HG02938 (cell line): ENCODE measurements around the gene SOD3.

Experiments
- ATAC-seq: cut with Tn5 transposase; IDR thresholded peaks from one replicate; pipeline ENCODE4 v1.9.1; 2021; ENCODE audit warnings: mild to moderate bottlenecking, moderate library complexity; ENCODE audit not compliant: unreplicated experiment

SOD3 gene

DNA sequence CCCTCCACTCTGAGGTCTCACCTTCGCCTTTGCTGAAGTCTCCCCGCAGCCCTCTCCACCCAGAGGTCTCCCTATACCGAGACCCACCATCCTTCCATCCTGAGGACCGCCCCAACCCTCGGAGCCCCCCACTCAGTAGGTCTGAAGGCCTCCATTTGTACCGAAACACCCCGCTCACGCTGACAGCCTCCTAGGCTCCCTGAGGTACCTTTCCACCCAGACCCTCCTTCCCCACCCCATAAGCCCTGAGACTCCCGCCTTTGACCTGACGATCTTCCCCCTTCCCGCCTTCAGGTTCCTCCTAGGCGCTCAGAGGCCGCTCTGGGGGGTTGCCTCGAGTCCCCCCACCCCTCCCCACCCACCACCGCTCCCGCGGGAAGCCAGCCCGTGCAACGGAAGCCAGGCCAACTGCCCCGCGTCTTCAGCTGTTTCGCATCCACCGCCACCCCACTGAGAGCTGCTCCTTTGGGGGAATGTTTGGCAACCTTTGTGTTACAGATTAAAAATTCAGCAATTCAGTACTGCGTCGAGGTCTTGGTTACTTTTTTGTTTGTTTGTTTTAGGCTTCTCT lies 5.0 kb downstream of the SOD3 start:
- no peak for ATAC-seq

DNA sequence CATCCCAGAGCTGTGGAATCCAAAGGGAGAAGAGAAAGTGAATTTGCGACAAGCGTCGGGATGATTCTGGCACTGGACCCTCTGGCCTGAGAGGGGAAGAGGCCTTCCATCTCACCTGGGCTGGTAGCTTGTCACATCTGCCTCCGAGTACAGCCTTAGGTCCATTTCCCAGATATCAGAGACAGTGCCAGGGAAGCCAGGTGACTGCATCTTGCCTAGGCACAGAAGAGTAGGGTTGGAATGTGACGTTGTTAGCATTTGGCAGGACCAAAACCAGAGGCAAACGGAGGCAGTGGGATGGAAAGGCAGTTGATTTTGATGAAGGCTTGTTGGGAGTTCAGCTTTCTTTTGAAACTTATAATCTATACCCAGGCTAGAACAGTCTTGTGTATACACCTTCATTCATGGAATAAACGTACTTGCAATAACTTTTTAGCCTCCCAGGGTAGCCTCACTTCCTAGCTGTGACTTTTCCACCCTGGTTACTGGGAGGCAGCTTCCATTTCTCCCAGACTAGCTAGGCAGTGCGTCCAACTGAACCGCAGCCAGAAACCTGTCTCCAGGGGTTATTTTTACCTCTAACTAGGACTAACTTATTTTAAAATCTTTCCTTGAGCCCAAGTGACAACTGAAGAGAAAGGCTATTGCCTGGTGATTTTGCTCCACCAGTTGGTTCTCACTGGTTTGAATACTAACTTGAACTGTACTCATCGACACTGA lies 5.9 kb downstream of the SOD3 start:
- no peak for ATAC-seq

DNA sequence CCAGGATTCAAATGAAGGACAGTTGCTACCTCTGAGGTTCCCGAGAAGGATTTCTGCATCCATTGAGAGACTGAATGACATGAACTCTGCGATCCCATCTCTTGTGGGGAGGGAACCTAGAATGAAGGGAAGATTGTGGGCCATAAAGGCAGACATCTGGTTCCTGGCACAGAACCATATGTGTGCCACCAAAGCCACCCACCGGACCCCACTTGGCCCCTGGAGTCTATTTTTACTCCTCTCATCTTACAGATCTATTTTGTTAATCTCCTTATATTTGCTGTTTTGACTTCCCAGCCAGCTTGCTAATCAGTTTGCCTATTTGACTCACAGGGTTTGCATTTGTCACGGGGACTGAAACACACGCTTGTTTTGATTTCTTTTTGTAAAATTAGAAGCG lies 7.3 kb downstream of the SOD3 start:
- no peak for ATAC-seq

DNA sequence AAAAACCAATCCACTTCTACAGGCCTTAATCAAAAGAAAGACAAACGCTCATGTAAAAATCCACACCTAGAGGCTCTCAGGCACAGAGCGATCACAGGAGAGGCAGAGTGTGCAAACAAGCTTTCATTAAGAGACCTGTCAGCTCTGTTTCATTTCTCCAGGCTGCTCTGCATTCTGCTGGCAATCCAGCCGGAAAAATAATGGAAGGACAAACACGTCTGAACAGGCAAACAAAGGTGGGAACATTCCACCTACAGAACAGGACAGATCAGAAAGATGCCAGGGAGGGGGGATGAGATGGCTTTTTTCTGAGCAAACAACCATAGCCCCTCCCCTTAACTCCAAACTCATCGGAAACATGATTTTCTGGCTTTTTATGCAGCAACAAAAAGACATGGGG lies 9.7 kb downstream of the SOD3 start:
- no peak for ATAC-seq

DNA sequence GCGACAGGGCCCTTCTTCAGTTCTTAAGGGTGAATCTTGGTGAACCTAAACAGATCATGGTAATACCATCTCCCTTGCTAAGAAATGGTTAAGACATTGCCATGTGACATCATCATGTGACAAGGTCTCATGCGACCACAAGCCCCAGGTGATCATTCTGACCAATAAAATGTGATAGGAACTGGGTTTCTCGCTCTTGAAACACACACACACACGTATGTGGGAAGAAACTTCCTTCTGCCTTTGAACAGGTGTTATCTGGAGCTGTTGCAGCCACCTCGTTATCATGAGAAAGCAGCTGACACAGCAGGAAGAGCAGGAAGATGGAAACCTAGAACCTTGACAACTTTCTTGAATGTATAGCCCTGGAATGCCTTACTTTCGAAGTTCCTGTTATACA lies 10.2 kb downstream of the SOD3 start:
- ATAC-seq = no peak

DNA sequence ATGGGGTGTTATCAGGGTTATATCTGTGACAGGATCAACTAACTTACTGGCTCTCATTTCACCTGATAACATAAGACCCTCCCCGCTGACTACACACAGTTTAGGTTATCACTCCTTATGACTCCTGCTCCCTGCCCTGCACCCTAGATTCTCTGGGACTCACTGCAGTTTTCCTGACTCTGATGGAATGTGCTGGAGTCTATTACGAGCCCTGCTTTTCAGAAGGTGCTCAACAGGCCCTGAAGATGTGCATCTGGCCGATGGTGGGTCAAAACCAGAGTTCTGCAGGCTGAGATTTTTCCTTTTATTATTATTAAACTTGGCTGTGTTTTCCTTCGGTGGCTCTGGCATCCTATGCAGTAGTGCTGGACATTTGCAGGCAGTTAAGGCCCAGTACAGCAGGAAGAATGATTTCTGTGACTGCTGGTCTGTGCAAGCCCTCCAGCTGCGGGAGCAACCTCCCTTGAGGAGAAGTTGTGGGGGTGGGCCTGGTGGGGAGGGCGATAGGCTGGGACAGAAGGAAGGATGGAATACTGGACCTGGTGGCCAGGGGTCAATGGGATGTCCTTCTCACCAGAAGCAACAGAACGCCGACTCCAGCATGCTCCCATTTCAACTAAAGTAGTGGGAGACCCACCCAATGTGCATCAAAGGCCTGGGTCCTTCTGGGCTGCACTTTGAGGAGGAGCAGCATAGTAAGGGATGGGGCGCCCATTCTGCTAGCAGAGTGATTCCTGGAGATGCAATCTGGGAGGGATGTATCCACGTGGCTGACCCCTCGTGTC lies 11.0 kb downstream of the SOD3 start:
- no peak for ATAC-seq

DNA sequence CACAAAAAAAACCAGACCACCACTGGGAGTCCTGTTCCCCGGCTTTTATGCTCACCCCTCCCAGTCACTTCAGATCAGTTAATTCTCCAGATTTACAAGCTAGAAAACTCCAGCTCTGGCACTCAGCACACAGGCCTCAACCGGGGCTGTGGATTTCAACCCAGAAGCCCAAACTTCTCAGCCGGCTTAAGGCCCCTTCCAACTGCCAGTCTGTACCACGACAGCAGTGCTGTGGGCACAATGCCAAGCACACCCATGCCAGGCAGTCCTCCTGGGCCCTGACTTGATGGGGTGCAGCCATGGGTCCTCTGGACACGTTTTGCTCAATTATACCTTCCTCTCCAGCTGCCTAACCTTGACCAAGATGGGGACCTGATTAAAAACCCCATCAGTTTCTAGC lies 12.2 kb downstream of the SOD3 start:
- ATAC-seq = no peak

DNA sequence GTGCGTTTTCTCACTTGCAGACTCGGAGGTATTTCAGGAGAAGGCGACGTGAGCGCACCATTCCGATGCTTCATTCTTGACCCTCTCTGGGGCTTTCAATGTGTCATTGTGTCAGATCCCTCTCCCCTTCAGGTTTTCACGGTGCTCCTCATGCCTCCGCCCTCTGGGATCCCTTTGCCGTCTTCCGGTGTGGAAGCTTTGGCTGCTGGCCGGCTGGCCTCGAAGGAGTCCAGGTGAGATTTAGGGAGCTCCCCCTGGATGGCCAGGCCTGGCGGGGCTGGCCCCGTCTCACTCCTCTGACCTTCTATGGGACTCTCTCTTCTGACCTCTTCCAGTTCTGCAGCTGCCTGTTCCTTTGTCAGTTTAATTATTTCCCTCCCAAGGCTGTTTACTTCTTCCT lies 12.9 kb downstream of the SOD3 start:
- no peak for ATAC-seq

DNA sequence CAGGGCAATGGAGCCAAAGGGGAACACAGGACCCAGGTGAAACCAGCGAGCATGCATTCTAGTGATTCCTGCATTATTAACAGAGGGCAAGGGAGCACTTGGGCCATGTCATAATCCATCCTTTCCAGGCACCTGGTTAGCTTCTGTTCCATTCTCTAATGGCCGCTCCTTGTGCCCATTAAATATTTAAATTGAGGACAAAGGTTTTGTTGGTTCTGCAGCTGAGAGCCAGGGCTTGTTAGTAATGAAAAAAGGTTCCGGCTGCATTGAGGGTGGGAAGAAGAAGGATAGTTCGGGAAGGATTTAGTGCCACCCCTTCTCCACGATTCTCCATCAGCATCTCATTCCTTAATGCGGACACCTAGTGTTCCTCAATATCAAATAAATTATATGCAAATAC lies 13.6 kb downstream of the SOD3 start:
- no peak for ATAC-seq

DNA sequence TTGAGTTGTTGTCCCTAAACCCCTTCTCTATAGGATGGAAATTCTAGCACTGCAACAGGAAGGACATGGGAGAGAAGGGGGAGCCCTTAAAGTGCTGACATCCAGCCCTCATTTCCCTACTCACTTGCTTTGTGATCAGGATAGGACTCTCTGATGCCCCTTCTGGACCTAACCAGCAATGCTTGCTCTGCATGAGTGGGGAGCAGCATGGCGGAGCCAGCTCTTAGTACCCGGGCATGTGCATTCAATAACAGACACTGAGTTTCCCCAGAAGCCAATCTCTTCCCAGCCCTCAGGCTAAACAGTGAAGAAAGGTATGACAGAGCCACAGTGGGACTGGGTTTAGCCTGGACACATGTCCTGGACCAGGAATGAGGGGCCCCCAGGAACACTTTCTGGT lies 14.0 kb downstream of the SOD3 start:
- ATAC-seq = no peak

DNA sequence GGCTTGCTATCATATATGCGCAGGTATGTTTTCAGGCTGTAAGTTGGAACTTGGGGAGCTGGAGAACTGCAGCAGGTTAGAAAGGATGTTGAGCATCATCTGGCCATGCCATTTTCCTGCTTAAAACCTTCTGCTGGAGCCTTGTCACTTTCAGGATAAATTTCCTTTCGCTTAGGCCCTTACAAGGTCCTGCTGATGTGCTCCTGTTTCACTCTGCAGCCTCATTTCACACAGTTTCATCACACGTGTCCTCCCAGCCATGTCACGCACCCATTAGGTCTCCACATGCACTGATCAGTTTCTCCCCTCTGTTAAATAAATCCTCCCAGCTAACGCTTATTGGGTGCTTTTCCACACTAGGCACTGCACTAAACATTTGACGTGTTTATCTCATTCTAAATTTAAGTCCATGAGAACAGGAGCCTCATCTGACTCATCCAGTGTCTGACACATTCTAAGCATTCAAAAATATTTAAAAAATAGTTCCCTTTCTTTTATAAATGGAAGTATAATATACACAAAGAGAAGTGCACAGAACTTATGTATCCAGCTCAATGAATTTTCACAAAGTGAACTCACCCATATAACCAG lies 14.5 kb downstream of the SOD3 start:
- ATAC-seq = no peak

DNA sequence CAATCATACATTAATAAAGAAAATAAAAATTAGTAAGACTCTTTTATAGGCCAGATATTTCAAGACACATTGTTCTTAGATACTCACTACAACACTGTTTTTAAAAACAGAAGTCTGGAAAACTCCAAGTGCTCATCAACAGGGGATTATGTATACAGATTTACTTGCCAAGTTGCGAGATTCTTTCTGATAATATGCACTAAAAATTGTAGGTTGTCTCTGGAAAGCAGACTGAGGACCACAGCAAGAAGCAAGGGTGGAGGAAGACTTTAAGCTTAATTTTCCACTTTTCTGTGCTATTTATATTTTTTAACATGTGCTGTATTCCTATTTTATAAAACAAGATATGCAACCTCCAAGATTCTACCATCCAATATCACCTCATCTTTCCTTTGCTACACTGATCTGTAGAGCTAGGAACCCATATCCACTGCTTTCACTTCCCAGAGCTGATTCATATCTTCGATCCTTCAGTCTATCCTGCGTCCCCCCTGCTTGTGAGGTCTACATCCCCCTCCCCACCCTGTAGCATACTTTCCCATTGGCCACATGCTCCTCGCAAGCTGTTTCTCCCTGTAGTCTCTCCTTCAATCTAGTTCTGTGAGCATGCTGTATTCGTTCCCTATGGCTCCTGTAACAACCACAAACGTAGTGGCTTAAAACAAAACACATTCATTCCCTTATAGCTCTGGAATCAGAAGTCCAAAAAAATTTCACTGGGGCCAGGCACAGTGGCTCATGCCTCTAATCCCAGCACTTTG lies 15.7 kb downstream of the SOD3 start:
- no peak for ATAC-seq

DNA sequence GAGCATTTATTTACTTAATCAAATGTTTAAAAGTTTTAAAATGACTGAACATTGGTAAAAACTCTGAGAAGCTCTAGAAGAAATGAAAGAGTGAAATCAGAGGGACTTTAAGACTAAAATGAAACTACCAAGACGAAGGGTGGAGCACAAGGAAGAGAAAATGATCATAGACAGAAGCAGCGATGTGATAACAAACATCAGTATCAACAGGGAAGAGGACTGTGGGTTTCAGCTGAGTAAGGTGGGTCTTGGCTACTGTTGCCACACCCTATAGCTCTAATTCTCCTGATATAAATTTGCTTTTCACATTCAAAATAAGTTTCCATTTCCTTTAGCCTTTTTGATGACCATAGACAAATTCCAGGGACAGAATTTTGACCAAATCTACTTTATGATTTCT lies 18.4 kb downstream of the SOD3 start:
- no peak for ATAC-seq

DNA sequence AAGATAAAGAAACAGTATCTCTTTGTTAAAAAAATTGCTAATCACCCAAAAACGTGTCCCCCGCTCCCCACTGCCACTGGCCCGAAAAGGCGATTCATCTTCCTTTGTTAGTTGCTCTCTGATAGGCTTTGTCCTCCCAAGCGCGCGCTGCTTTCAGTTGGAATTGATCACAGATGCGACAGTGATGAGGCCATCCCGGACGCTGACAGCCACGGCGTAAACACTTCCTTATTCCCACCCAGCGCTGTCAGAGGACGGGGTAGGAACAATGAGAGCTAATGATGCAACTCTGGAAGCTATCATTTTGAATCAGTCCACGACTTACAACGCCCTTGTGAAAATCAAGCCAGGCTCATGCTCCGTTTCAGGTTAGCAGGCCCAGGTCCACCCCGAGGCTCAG lies 21.4 kb downstream of the SOD3 start:
- ATAC-seq = no peak

DNA sequence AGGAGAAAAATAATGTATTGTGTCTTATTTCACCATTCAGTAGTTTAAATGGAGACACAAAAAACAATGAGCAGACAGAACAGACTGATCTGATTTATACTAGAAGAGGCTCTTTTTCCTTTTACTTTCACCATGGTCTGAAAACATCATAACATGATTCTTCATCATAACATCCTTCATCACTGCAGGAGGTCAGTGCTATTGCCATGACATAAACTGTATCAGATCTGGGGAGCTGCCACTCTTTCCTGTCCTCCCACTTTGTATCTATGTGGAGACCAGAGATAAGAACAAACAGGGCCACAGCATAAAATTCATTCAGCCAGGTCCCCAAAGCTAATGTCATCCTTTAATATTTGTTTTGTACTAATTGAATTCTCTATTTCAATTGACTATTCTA lies 25.2 kb downstream of the SOD3 start:
- no peak for ATAC-seq

DNA sequence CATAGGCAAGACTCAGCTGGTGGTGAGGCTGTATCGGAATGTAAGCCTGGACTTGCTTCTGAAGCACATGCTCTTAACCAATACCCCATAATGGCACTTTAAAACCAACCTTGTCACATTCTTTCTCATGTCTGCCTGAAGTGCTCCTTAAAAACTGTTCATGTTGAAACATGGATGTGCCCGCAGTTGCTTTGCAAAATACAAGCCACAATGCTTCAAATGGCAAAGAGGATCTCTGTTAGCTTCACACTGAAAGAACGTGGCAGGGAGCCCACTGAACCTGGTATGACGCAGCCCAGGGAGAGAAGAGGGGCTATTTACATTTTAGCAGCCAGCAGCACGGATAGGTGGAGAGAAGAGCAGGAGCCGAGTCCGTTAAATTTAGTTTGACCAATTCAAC lies 29.3 kb downstream of the SOD3 start:
- ATAC-seq = no peak

DNA sequence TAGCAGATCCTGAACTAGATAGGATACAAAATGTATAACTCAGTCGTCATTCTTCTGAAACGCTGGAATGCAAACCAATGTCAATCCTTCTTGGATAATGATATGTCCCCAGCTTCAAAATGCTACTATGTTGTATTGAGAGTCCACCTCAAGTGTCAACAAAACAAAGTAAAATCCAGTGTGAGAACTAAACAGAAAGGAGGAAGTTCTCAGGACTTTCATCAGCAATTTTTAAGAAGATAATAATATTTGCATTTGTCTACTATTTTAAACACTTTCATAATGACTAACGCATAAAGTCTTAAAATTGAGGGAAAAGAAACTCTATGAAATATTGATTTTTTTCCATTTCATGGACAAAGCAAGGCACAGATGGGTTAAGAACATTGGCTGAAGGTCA lies 36.3 kb downstream of the SOD3 start:
- no peak for ATAC-seq

DNA sequence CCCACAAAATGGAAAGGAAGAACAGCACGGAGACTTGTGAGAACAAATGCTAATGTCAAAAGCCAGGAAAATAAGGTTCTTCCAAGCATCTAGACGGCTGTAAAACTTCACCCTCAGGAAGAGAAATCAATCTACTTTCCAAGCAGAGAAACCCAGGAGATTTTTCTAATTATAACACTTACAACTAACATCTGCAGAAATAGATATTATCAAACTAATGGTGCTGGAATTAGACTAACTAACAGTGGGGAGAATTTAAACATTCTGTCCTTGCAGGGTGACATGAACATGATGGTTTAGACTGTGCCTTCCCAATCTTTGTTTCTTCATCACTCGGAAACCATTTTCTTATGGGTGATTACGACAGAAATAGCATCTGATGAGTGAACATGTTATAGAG lies 40.3 kb downstream of the SOD3 start:
- ATAC-seq = no peak

DNA sequence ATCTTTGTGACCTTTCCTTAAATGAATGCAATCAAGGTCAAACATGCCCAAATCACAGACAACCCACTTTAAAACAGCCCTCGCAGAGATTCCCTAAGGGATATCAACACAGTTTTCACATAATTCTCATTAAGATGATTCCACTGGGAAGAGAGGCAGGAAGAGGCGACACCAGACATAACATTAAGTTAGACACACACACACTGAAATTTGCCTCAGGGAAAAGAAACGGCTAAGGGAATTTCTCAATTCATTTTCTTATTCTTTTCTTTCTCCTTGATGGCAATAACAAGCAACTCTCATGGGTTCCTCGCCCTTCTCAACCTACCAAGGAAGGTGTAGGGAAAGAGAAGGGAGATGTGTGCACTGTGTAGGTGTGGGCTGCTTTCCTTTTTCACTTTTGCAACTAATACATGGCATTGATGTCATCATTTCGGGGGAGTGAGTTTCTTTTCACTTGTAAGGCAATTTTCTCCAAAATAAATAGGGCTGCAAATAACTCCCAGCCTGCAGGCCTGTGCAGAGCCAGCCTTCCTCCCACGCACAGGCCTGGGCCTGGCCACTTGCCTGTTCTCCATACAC lies 41.4 kb downstream of the SOD3 start:
- no peak for ATAC-seq

DNA sequence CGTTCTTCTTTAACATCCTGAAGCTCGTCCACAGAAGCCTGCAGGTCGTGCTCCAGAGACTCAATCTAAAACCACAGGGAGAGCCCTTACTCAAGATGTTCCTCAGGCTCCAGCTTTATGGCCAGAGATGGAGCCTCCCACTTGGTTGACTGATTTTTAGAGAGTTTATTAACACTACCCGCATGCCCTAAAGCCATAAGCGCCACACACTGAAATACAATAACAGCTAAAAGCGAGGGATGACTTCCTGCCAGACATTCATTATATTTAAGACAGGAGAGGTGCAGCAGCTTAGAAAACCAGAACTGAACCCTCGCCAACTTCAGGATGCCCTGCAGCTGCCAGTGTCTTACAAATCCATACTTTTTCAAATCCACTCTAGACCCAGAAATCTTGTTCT lies 42.0 kb downstream of the SOD3 start:
- no peak for ATAC-seq

DNA sequence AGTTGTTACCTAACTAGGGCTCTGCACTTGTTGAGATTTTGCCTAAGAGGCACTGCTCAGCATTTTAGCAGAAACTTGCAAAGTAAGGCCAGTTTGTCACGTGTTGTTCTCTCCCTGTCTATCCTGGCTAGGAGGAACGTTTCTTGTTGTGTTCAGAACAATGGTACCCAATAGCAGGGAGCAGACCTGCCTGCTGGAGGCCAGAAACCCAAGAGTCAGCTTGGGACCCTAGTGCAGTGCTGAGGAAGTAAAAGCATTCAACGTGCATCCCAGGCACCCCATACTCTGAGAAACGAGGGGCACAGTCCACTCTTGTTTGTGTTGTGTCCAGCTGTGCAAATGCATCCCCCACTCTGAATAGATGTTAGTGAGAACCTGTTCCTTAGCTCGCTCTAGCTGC lies 42.4 kb downstream of the SOD3 start:
- ATAC-seq = no peak
